Ecto neural progenitor cell (in vitro differentiated cells): ENCODE data around the gene MGLL.
A peak's percentile ranks its signal among the peaks of the same experiment; 100 is the strongest.
"Not testable (repeated sequence)": the region's sequence is repeated elsewhere in the genome, so short reads cannot be mapped to it uniquely, and the experiment has no call there.

Source experiments
- DNase-seq: peaks from one replicate; pipeline ENCODE4 v3.0.0-alpha.2; 2018; ENCODE audit warnings: low spot score

The MGLL gene

DNA sequence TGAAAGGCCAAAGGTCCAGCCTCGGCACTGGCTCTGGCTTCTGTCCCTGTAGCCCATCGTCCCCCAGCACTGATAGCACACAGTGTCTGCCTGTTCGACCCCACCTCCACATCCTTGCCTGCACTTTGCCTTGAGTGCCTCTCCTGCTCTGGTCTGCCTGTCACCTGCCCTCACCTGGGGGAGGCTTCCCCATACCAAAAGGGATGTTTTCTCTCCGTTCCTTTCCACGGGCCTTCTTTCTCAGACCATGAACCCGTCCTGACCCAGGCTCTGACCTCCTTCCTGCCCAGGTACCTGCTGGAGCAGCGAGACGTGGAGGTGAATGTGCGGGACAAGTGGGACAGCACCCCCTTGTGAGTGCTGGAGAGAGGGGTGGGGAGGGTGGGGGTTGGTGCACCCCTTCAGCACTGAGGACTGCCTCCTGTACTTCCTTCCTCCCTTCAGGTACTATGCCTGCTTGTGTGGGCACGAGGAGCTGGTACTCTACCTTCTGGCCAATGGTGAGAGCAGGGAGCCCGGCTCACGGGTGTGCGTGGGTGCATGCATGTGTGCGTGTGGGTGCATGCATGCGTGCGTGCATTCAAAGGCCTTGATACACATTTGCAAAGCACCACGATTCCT lies 148.1 kb downstream of the MGLL start:
- no peak for DNase-seq

DNA sequence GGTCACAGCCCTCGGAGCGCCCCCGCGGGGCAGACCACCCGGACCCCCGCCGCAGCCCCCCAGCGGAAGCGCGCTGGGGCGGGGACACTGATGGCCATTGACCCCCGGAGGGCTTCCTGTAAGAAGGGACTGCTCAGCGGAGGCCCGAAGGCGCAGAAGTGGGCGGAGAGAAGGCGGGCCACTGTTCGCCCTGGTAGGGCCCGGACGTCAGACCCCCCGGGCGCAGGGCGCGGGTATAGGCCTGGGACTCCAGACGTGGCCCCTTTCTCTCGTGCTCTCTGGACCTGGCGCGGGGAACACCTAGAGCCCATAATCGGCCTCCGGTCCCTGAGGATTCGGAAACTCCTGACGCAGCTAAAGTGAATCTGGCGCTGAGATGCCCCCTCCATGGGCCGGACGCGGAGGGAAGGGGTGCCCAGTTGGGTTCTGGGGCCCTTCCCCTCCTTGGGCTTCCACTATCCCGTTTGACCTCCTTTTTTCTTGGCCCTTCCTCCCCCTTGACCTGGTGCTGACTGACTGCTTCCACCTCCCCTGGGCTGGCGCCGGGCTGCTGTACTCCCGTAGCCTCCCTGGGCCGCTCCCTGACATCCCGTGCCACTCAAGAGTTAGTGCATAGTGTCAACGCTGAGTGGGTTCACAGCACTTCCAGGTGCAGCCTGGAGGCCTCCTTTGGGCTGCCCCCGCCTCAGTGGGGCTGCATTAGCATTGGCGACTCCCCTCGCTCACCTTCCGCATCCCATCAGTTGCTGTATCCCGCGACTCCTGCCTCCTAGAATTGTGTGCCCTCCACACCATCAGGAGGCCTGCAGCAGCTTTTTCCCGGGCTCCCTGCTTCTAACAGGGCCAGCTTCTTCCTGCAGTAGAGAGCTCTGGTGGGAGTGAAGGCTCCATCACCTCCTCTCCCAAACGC lies 148.9 kb downstream of the MGLL start:
- no peak for DNase-seq

DNA sequence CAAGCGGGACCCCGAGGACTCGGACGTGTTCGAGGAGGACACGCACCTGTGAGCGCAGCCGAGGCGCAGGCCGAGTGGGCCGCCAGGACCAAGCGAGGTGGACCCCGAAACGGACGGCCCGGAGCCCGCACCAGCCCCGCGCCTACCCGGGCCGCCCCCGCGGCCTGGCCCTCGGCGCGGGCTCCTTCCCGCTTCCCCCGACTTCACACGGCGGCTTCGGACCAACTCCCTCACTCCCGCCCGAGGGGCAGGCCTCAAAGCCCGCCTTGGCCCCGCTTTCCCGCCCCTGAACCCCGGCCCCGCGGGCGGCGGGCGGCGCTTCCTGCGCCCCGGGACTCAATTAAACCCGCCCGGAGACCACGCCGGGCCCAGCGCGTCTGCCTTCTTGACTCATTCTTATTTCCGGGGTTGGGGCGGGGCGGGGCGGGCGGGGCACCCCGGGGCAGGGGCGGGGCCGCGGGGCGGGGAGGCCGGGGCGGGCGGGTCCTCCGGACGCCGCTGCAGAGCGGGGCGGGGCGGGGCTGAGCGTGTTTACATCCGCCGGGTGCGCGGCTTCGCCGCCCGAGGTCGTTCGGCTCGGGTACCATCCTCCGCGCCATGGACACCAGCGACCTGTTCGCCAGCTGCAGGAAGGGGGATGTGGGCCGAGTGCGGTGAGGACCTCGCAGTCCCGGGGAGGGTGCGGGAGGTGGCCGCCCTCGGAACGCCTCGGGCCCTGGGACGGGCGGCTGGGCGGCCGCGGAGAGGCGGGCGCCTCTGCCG lies 149.7 kb downstream of the MGLL start, which contains the start of gene ABTB1:
Gene ABTB1, plus strand, starts transcription at position 524 of the 762 bp plus-strand sequence. Its CDS starts 74 bp downstream, at position 598.
- DNase-seq, result peak; percentile 88

DNA sequence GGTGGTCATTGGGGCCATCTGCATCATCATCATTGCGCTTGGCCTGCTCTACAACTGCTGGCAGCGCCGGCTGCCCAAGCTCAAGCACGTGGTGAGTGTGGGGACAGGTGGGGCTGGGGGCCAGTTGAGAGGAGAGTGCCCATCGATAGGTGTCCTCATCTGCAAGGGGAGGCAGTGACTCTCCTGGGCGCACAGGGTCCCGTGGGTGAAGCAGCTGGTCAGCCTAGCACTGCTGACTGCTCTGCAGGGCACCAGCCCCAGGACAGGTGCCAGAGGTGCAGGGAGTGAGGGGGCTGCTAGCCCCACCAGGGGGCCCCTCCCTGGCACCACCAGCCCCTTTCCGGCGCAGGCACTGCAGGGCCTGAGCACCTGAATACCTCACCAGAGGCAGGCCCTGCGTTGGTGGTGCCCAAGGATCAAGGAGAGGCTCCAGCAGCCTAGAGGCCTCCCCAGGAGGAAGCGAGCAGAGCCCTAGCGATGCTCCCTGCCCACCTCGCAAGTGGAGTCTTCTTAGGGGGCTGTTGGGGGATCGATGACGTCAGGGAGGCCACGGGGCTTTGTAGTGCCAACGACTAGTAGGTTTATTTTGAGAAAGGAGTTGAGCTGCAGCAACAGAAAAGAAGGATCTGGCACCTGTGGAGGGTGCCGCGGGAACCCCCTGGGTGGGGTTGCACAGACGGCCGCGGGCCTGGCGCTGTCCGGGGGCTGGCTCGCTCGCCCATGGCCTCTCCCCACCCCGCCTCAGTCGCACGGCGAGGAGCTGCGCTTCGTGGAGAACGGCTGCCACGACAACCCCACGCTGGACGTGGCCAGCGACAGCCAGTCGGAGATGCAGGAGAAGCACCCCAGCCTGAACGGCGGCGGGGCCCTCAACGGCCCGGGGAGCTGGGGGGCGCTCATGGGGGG lies 150.5 kb downstream of the MGLL start:
- peak; percentile 47 for DNase-seq

DNA sequence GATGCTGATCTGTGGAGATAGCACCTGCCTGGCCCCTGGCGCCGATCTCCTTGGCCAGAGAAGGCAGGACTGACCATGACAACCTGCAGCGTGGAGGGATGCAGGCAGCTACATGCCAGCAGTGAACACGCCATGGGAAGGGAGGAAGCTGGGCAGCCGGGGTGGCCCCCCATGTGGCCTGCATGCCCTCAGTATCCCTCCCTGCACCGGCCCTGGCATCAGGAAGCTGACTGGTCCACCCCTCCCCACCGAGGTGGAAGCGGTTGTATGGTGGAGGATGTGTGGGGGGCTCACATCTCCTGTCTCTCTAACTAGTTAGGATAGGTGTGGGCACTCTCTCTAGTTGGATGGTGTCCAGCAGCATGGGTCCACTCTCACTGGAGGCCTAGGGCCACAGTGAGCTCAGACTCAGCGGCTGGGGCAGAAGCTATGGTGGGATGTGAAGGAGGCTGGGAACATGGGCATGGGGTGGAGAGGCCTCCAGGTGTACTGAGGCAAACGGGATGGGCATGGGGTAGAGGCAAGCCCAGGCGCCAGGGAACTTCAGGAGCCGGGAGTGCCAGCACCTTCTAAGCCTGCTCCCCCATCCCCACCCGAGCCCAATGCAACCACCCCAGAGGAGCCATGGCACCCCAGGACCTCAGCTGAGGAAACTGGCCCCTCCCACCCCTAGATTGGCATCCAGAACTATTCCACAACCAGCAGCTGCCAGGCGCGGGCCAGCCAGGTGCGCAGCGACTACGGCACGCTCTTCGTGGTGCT lies 151.4 kb downstream of the MGLL start:
- DNase-seq, result peak; percentile 44

DNA sequence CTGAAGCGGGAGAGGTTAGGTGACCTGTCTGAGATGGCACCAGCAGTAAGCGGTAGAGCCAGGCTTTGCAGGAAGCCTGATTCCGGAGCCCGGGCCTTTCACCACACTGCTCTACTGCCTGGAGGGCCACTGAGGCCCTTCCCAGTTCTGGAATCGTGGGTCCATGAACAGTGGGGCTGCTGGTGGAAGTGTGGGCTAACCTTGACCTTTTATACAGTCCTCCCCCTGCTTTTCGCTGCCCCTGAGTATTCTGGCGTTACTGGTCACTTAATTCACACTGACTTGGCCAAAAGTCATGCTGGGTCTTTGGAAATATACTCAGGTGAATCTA lies 152.1 kb downstream of the MGLL start:
- no peak for DNase-seq

DNA sequence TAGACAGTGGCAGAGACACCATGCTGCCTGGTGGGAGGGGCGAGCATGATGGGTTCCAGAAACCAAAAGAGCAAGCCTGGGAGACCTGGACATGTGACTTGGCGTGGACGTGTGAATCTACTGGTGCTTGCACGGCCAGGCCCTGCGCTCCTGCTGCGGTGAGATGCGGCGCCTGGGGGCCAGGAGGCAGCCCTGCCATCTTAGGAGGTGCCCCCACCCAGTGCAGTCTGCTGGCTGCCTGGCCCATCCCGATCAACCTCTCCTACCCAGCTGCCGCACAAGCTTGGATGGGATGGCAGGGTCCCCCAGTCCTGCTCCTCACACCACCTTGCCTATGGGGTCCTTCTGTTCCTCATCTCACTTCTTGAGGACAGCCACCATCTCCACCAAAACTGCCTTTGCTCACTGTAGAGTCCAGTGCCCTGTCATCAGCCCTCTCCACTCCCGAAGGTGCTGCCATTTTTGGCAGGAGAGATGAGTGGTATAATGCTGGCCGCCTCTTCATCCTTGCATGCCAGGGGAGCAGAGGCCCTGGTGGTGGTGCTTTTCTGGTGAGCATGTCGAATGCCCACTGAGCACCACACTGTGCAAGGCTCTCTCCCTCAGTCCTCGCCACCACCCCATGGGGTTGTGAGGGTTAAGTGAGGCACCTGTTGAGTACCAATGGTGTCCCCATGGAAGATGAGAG lies 152.6 kb downstream of the MGLL start:
- DNase-seq, result no peak

DNA sequence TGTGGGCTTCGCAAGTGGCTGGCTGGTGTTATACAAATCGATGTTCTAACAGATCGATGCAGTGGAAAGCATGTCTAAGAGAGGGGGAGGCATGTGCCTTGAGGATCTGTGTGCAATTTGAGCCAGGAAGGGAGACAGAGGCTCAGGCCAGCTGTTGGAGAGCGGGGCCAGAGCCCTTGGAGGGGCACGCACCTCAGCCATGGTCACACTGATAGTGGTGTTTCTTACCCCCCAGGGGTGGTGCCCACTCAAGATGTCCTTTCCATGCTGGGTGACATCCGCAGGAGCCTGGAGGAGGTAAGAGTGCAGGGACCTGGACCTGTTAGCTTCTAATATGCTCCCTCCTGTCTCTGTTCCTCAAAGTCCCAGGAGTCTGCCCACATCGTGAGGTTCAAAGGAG lies 153.4 kb downstream of the MGLL start:
- DNase-seq, result no peak

DNA sequence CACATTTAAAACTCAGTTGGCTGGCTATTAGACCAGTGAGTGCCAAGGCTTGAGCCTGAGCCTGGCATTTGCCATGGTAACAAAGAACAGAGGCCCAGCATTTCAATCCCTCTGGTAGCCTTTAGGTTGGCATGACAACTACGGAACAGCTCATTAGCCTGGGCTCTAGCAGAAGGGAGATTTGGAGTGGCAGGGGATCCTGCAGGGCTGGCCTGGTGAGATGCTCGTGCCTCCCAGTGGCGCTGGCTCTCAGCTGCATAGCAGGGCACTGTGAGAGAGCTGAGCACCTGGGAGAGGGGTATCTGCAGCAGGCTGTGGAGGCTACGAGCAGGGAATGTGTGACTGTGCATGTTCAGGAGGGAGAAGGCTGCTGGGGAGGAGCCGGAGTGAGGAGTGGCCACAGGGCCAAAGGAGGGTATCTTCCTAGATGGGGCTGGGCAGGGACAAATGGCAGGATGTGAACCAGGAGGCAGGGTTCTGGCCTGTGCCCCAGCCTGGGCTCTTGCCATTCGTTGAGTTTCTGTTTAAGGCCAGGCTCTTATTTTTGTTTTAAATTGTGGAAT lies 155.1 kb downstream of the MGLL start:
- peak; percentile 37 for DNase-seq

DNA sequence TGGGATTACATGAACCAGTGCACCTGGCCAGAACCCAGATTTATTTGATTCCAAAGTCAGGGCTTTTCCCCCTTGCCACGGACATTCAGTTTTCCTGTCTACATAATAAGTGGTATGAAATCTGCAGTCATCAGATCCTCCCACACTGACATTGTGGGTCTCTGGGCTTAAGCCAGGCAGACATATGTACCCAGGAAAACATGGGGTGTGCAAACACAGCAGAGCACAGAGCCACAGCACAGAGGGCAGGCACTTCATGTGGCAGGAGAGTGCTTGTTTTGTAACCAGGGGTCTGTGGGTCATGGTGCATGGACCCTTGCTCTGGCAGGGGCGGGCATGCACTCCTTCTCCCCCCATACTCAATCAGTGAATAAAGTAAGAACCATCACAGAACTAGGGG lies 155.6 kb downstream of the MGLL start:
- no peak for DNase-seq

DNA sequence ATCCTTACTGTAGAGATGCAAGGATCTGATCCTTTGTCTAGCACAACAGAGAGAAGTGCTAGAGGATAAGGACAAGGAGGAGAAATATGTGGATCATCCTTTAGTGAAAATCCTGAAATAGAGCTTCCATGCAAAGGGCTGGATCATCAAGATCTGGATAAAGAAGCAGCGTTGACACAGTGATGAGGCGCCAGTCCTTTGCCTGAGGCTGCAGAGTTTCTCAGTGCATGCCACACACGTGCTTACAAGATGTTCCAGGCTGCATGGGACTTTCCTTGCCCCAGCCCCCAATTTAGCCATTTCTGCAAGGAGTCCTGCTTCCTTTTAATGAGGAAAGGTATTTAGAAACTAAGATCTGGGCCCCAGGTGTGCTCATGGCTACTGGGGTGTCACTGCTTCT lies 156.7 kb downstream of the MGLL start:
- no peak for DNase-seq

DNA sequence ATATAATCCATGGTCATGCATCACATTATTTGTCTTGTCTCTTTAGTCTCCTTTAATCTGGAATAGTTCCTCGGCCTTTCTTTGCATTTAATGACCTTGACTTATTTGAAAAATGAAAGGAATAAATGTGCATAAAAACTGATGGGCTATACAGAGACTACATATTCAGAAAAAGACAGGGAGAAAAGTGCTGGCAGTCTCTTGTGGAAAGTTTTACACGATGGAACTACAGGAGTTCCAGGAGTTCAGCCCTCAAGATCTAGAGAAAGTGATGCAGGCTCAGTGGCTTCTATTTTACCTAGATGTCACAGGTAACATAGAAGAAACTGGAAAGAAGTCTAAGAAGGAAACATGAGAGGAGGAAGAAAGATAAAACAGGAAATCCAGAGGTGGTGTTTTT lies 157.2 kb downstream of the MGLL start:
- no peak for DNase-seq

DNA sequence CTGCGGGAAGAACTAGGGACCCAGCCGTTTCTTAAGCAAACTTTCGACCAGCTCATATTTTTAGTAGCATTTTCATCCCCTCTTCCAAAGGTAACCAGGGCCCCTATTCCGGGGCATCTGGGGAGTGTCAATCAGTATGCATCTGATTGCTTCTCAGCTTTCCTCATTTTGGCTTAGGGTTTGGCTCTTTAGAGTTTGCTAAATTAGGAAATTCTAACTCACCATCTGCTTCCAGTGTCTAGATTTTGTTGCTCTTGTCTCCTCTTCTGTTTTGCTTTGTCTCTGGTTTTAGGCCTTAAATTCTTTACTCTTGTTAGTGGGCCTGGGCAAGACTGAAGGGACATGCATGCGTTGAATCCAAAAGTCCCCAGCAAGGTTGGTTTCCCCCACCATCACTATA lies 159.2 kb downstream of the MGLL start:
- DNase-seq, result no peak

DNA sequence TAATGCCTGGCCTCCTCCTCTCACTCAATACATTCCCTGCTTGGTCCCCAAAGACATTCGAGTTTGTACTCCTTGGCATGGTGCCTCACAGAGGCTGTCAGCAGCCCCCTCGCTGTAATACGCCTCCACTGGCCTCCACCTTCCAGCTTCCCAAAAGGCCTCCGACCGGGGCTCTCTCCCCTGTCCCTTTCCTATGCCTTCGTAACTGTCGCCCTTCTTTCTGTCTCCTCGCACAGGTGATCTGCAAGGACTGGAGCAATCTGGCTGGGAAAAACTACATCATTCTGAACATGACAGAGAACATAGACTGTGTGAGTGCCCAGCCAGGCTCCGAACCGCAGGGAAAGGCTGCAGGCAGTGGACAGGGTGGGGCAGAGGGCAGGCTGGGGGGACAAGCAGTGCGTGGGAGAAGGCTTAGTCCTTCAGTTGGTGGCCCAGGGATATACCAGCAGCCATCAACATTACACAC lies 160.3 kb downstream of the MGLL start:
- no peak for DNase-seq

DNA sequence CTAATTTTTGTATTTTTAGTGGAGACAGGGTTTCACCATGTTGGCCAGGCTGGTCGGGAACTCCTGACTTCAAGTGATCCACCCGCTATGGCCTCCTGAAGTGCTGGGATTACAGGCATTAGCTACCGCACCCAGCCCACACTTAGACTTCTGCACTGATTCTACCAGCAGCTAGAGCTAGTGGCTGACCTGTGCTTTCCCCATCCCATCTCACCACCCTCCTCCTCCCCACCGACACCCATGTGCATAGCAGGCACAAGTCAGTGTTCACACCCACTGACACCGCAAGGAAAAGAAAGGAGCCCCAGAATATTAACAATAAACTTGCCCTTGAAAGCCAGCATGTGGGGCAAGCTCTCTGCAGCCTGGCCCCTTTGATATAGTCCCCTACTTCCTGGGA lies 160.7 kb downstream of the MGLL start:
- no peak for DNase-seq

DNA sequence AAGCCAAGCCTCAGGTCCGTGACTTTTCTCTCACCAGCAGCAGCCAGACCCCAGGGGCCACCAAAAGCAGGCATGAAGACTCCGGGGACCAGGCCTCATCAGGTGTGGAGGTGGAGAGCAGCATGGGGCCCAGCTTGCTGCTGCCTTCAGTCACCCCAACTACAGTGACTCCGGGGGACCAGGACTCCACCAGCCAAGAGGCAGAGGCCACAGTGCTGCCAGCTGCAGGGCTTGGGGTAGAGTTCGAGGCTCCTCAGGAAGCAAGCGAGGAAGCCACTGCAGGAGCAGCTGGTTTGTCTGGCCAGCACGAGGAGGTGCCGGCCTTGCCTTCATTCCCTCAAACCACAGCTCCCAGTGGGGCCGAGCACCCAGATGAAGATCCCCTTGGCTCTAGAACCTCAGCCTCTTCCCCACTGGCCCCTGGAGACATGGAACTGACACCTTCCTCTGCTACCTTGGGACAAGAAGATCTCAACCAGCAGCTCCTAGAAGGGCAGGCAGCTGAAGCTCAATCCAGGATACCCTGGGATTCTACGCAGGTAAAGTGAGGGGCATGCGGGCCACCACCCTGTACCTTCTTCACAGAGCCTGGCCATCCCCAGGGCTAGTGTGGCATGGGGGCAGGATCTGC lies 161.6 kb downstream of the MGLL start:
- no peak for DNase-seq

DNA sequence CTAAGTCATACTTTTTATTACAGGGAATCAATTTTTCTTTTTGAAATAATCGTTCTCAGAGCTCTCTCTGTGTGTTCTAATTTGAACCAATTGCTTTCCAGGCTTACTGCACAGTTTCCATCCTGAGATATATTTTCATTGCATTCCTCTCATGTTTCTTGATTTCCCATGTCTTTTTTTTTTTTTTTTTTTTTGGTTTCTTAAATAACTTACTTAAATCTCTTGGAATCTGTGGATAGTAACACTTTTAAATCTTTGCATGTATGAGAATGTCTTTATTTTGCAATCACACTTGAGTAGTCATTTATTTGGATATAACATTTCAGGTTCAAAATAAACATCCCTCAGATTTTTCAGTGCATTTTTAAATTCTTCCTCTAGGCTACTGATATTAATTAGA lies 164.1 kb downstream of the MGLL start:
- no peak for DNase-seq

DNA sequence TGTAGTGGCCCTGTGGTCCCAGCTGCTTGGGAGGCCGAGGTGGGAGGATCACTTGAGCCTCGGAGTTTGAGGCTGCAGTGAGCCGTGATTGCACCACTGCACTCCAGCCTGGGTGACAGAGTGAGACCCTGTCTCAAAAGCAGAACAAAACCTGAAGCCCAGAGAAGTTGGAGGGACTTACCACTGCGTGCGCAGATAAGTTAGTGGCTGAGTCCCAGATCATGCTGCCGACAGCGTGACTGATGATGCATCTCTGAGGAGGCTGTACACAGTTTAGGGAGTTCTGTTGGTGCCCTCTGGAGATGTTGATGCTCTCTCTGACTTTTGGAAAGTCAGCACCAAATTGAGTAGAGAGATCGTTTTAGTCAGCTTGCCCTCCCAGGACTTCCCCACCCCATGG lies 165.4 kb downstream of the MGLL start:
- no peak for DNase-seq

DNA sequence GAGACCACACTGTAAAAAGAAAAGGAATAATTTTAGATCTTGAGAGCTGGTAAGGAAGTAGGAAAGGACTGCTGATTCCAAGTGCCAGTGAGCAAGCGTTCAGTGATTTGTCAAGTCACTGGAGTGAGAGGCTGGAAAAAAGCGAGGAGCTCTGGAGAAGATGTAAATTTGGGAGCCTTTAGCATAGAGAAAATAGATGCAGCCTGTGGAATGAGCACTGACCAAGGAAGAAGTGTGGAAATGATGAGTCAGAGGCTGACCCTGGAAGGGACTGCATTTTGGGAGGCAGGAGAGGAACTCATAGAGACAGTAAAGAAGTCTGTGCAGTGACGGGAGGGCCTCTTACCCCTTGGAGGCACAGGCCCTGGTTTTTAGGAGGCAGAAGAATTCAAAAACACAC lies 166.7 kb downstream of the MGLL start:
- DNase-seq, result no peak

DNA sequence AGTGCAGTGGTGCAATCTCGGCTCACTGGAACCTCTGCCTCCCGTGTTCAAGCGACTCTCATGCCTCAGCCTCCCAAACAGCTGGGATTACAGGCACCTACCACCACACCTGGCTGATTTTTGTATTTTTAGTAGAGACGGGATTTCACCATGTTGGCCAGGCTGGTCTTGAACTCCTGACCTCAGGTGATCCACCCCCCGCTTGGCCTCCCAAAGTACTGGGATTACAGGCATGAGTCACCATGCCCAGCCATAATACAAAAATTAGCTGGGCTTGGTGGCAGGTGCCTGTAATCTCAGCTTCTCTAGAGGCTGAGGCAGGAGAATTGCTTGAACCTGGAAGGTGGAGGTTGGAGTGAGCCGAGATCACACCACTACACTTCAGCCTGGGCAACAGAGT lies 167.3 kb downstream of the MGLL start:
- not testable (repeated sequence) for DNase-seq
